Suprapubic skin (tissue), 4 donors: ENCODE data around the gene ZNF317.

ENCODE experiments used
- POLR2A ChIP-seq, 2 donors: fragments of 450-650 bp; IDR thresholded peaks; one replicate each; pipeline ENCODE4 v1.6.1; 2017; ENCODE audit warnings: antibody characterized with exemption in 2 of 2, mild to moderate bottlenecking in 2 of 2, moderate library complexity in 2 of 2
- POLR2AphosphoS5 ChIP-seq, 3 donors: sonication (generic); formaldehyde crosslinking; IDR thresholded peaks; one replicate each; pipeline ENCODE4 v1.6.1; 2017; ENCODE audit warnings: antibody characterized with exemption in 3 of 3
- TF ChIP-seq, protein P1 (sequence below), 2 donors: fragments of 200-600 bp in 1 of 2; fragments of 450-650 bp in 1 of 2; sonication (generic) in 1 of 2; IDR thresholded peaks; one replicate each; pipeline ENCODE4 v1.5.1; 2016 to 2019; ENCODE audit warnings: antibody characterized with exemption in 2 of 2, mild to moderate bottlenecking in 1 of 2, moderate library complexity in 1 of 2

DNA sequence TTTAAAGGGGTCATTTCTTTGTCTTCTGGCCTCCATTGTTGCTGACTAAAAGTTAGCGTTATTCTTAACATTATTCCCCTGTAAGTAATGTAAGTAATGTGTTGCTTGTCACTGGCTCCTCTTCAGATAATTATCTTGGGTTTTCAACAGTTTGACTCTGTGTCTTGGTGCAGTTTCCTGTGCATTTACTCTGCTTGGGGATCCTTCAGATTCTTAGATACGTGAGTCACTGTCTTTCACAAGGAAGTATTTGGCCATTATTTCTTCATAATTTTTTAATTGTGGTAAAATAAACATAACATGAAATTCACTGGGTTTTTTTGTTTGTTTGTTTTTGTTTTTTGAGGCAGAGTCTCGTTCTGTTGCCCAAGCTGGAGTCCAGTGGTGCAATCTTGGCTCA is 25.1 kb downstream of the ZNF317 start:
- TF ChIP-seq, protein P1, sequence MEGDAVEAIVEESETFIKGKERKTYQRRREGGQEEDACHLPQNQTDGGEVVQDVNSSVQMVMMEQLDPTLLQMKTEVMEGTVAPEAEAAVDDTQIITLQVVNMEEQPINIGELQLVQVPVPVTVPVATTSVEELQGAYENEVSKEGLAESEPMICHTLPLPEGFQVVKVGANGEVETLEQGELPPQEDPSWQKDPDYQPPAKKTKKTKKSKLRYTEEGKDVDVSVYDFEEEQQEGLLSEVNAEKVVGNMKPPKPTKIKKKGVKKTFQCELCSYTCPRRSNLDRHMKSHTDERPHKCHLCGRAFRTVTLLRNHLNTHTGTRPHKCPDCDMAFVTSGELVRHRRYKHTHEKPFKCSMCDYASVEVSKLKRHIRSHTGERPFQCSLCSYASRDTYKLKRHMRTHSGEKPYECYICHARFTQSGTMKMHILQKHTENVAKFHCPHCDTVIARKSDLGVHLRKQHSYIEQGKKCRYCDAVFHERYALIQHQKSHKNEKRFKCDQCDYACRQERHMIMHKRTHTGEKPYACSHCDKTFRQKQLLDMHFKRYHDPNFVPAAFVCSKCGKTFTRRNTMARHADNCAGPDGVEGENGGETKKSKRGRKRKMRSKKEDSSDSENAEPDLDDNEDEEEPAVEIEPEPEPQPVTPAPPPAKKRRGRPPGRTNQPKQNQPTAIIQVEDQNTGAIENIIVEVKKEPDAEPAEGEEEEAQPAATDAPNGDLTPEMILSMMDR (IDR thresholded peaks at IDR 0.05) = no peak
- TF ChIP-seq POLR2A (IDR thresholded peaks at IDR 0.05) (no peak), POLR2AphosphoS5 (IDR thresholded peaks at IDR 0.05) (no peak)
